Fibroblast of villous mesenchyme (primary cell): ENCODE results near the gene KDELR1. TPM values are rescaled to one million over a fixed set of nuclear protein-coding genes. Genes with fewer than 3 reads are reported as not detected.
A peak's percentile ranks its signal among the peaks of the same experiment; 100 is the strongest.

Experiments
- DNase-seq: peaks from one replicate; pipeline ENCODE4 v3.0.0-alpha.2; 2010; ENCODE audit warnings: low read depth
- H3K4me3 ChIP-seq: 2 replicates; pipeline ENCODE4 v1.5.1; 2011; ENCODE audit warnings: low read depth, mild to moderate bottlenecking, low read length
- total RNA-seq: library from RNA; depleted of rRNA; stranded (reverse); fragments of >200 nt; gene quantifications from 2 replicates; pipeline ENCODE4 v1.2.3, GENCODE V29; 2012
- TF ChIP-seq, protein P1 (sequence below): IDR thresholded peaks from 2 replicates; pipeline ENCODE4 v1.5.1; 2012; ENCODE audit warnings: low read depth, mild to moderate bottlenecking, low read length; ENCODE audit not compliant: insufficient read depth

Gene KDELR1
- total RNA-seq, 1 donor = 111 TPM

- TF ChIP-seq, protein P1, sequence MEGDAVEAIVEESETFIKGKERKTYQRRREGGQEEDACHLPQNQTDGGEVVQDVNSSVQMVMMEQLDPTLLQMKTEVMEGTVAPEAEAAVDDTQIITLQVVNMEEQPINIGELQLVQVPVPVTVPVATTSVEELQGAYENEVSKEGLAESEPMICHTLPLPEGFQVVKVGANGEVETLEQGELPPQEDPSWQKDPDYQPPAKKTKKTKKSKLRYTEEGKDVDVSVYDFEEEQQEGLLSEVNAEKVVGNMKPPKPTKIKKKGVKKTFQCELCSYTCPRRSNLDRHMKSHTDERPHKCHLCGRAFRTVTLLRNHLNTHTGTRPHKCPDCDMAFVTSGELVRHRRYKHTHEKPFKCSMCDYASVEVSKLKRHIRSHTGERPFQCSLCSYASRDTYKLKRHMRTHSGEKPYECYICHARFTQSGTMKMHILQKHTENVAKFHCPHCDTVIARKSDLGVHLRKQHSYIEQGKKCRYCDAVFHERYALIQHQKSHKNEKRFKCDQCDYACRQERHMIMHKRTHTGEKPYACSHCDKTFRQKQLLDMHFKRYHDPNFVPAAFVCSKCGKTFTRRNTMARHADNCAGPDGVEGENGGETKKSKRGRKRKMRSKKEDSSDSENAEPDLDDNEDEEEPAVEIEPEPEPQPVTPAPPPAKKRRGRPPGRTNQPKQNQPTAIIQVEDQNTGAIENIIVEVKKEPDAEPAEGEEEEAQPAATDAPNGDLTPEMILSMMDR = no peak
- no peak overlapping the region for H3K4me3 ChIP-seq
- DNase-seq = no peak
Measured at GRCh38 chr19:48355365-48355954, 35.9 kb downstream of the KDELR1 start.

- TF ChIP-seq, protein P1 = no peak
- H3K4me3 ChIP-seq = no peak overlapping the region
- DNase-seq = no peak
Measured at GRCh38 chr19:48354332-48354992, 36.9 kb downstream of the KDELR1 start.

GRCh38 chr19:48353677-48354076 is 37.7 kb downstream of the KDELR1 start:
- TF ChIP-seq, protein P1 = no peak
- H3K4me3 ChIP-seq = no peak overlapping the region
- DNase-seq = no peak

GRCh38 chr19:48351341-48351752 is 40.0 kb downstream of the KDELR1 start:
- peak; percentile 55 for DNase-seq
- TF ChIP-seq, protein P1 = peak; percentile 80
- H3K4me3 ChIP-seq = no peak overlapping the region

- no peak overlapping the region for H3K4me3 ChIP-seq
- no peak for DNase-seq
- TF ChIP-seq, protein P1 = no peak
Measured at GRCh38 chr19:48350856-48351255, 40.5 kb downstream of the KDELR1 start.

DNA sequence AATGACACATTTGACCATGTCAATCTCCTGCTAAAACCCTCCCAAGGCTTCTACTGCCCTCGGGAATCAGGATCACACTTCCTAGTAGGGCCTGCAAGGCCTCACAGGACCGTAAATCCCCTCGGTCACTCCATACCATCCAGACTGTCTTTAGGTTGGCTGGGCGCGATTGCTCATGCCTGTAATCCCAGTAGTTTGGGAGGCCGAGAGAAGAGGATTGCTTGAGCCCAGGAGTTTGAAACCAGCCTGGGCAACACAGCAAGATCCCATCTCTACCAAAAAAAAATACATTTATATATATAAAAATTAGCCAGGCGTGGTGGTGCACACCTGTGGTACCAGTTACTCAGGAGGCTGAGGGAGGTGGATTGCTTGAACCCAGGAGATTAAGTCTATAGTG is 42.6 kb downstream of the KDELR1 start:
- TF ChIP-seq, protein P1 = no peak
- no peak overlapping the region for H3K4me3 ChIP-seq
- no peak for DNase-seq

GRCh38 chr19:48348045-48348444 is 43.3 kb downstream of the KDELR1 start:
- TF ChIP-seq, protein P1 = no peak
- no peak overlapping the region for H3K4me3 ChIP-seq
- DNase-seq = peak; percentile 19
